ENCODE results near the gene NUDT15. TPM values are rescaled to one million over a fixed set of nuclear protein-coding genes. Genes with fewer than 3 reads are reported as not detected.
A peak's percentile ranks its signal among the peaks of the same experiment; 100 is the strongest.

Gene NUDT15
- total and polyA plus RNA-seq, 8 donors: 0.89 to 22.5 (median 16.9) TPM; not detected in 1

DNA sequence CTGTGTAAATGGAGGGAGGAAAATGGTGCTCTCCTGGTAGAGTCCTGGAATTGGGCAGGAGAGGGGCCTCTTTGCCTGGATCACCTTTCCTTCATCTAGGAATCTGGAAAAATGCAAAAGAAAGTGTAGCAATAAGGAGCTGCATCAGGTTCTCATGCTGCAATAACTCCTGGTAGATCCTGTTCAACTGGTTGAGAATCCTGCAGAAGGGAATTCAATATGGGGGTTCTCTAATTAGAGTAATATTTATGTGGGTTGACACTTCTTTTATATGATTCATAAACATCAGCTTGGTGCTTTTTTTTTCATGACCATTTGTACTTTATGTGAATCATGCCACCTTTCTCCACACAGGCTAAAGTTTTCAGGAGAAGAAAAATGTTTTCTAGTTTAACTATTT is 9.5 kb upstream of the NUDT15 start:
- TF ChIP-seq POLR2A (IDR thresholded peaks at IDR 0.05) (no peak), EP300 (IDR thresholded peaks at IDR 0.05) (no peak), POLR2AphosphoS5 (IDR thresholded peaks at IDR 0.05) (no peak)
- TF ChIP-seq, protein P1, sequence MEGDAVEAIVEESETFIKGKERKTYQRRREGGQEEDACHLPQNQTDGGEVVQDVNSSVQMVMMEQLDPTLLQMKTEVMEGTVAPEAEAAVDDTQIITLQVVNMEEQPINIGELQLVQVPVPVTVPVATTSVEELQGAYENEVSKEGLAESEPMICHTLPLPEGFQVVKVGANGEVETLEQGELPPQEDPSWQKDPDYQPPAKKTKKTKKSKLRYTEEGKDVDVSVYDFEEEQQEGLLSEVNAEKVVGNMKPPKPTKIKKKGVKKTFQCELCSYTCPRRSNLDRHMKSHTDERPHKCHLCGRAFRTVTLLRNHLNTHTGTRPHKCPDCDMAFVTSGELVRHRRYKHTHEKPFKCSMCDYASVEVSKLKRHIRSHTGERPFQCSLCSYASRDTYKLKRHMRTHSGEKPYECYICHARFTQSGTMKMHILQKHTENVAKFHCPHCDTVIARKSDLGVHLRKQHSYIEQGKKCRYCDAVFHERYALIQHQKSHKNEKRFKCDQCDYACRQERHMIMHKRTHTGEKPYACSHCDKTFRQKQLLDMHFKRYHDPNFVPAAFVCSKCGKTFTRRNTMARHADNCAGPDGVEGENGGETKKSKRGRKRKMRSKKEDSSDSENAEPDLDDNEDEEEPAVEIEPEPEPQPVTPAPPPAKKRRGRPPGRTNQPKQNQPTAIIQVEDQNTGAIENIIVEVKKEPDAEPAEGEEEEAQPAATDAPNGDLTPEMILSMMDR (IDR thresholded peaks at IDR 0.05): no peak
- Histone ChIP-seq H3K9me3 (peaks cover 0 to 17% (median 7%) of the 10 kb centered on the region in 4 donors), H3K36me3 (peaks cover 0 to 11% (median 10%) of the 10 kb centered on the region in 4 donors), H3K27me3 (no peaks in the 10 kb centered on the region), H3K4me3 (no peak overlapping the region), H3K4me1 (no peaks in the 10 kb centered on the region), H3K27ac (no peak overlapping the region)
- intact Hi-C loops (cut with DNase I; ENCODE audit: low total_unique reads): no loop called here
- DNase-seq: no peak

DNA sequence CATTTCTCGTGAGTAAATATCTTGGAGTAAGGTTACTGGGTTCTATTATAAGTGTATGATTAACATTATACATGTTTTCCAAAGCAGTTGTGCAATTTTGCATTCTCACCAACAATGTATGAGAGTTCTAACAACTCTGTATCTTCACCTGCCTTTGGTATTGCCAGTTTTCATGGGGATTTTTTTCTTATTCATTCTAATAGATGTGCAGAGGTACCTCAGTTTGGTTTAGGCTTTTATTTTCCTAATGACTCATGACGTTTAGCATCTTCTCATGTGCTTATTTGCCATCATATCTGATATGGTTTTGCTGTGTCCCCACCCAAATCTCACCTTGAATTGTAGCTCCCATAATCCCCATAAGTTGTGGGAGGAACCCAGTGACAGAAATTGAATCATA is 7.7 kb upstream of the NUDT15 start:
- H3K9me3 ChIP-seq: peaks cover 0 to 17% (median 7%) of the 10 kb centered on the region in 4 donors
- TF ChIP-seq POLR2AphosphoS5 (IDR thresholded peaks at IDR 0.05) (no peak), POLR2A (IDR thresholded peaks at IDR 0.05) (no peak), EP300 (IDR thresholded peaks at IDR 0.05) (no peak)
- TF ChIP-seq, protein P1 (IDR thresholded peaks at IDR 0.05): no peak
- WGBS, 5 donors: 35 to 90% (median 73%) methylated on average over 2 of the region's 2 CpGs
- no peak overlapping the region for H3K27ac ChIP-seq
- H3K4me3 ChIP-seq: no peak overlapping the region
- no peaks in the 10 kb centered on the region for H3K4me1 ChIP-seq
- intact Hi-C loops (cut with DNase I; ENCODE audit: low total_unique reads): no loop called here
- H3K36me3 ChIP-seq: peaks cover 0 to 11% (median 10%) of the 10 kb centered on the region in 4 donors
- H3K27me3 ChIP-seq: no peaks in the 10 kb centered on the region
- DNase-seq: no peak

DNA sequence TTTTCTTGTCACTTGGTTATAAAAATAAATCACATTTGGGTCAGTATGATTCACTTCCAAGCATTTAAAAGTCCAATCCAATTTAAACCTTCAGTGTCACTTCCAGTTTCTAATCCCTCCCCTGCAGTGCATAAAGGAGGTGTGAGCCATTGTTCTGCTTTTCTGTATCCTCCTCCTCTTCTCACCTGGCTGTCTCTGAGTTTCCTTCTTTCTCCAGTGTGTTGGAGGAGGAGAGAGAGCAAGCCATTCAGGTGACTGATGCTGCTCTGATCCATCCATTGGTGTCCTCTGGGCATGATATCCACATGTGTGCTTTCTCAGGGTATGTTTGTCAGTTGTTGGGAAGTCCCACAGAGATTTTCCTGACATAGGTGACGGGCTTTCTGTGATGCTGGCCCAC is 1.2 kb downstream of the NUDT15 start:
- 82 to 95% (median 92%) methylated on average over 1 of the region's 1 CpG for WGBS, 5 donors
- peak overlapping the region in 4 of 5 donors; percentile 94 to 98 (median 98) for H3K27ac ChIP-seq

DNA sequence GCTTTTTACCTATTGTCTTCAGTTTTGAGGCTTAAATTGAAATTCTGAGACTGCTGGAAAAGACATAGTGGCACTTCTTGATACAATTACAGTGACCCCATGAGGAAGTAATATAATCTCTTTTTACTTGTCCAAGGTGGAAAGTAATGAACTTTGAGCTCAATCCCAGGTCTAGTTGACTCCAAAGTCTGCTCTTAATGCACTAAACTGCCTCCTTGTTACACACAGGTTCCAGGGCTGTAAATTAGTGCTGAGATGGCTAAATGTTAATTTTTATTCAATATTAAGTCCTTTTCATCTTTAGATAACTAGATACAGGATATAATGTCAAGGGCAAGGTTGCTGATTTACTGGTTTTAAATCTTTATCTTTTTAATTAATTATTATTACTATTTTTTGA is 2.5 kb downstream of the NUDT15 start:
- H3K4me3 ChIP-seq: no peak overlapping the region
- H3K27ac ChIP-seq: peak overlapping the region in 1 of 5 donors; percentile 1
- intact Hi-C loops (cut with DNase I; ENCODE audit: low total_unique reads): loop anchor here (10.0 kb wide), 1 partner anchor 55 kb away; the partner anchor contains the start of gene MED4
- no peaks in the 10 kb centered on the region for H3K27me3 ChIP-seq
- no peaks in the 10 kb centered on the region for H3K9me3 ChIP-seq
- DNase-seq: peak in 1 of 2 donors; percentile 16
- H3K4me1 ChIP-seq: peaks cover 6 to 21% (median 15%) of the 10 kb centered on the region in 4 donors
- TF ChIP-seq, protein P1 (IDR thresholded peaks at IDR 0.05): no peak
- TF ChIP-seq POLR2AphosphoS5 (IDR thresholded peaks at IDR 0.05): no peak
- peaks cover 0 to 22% (median 17%) of the 10 kb centered on the region in 4 donors for H3K36me3 ChIP-seq

More for the DNA sequence above, 1.2 kb downstream of the NUDT15 start:
- peaks cover 0 to 22% (median 17%) of the 10 kb centered on the region in 4 donors for H3K36me3 ChIP-seq
- intact Hi-C loops (cut with DNase I; ENCODE audit: low total_unique reads): no loop called here
- peak in 1 of 2 donors; percentile 9 for DNase-seq
- no peaks in the 10 kb centered on the region for H3K27me3 ChIP-seq
- H3K4me3 ChIP-seq: peak overlapping the region in 1 of 4 donors; percentile 52
- TF ChIP-seq, protein P1 (IDR thresholded peaks at IDR 0.05): no peak
- no peak for TF ChIP-seq POLR2AphosphoS5 (IDR thresholded peaks at IDR 0.05)
- no peak for TF ChIP-seq EP300 (IDR thresholded peaks at IDR 0.05)
- TF ChIP-seq POLR2A (IDR thresholded peaks at IDR 0.05): no peak
- no peaks in the 10 kb centered on the region for H3K9me3 ChIP-seq
- H3K4me1 ChIP-seq: peaks cover 6 to 21% (median 15%) of the 10 kb centered on the region in 4 donors

Data from stomach (tissue), 9 donors.